ENCODE results near the gene RIPOR3.

DNA sequence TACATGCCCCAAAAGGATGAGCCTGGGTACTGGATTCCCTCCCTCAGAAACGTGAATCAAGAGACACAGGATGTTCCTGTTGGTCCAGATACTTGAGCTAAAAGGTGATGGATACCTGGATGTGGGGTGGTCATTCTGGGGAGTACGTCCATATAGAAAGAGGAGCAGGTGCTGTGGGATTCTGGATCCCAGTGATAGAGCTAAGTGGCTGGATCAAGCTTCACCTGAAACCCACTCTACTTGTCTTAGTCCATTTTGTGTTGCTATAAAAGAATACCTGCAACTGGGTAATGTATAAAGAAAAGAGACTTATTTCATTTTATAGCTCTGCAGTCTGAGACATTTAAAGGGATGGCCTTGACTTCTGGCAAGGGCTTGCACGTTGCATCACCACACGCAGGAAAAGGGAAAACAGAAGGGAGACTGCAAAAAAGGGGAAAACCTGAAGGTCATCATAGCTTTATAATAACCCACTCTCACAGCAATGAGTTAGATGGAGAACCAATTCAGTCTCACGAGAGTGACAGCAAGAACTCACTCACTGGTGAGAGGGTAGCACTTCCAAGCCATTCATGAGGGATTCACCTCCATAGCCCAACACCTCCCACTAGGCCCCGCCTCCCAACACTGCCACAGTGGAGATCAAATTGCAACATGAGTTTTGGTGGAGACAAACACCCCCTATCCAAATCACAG, 31.2 kb downstream of the RIPOR3 start:
- TF ChIP-seq TEAD4 (IDR thresholded peaks at IDR 0.05; ENCODE audit: borderline replicate concordance, insufficient read depth): no peak
- no peak for TF ChIP-seq FOXJ3 (CRISPR knock-in tag; IDR thresholded peaks at IDR 0.05)

Measured in SK-N-SH (cell line).